GM19025 (cell line): ENCODE results near the gene EID2B.

Experiments used
- ATAC-seq: cut with Tn5 transposase; IDR thresholded peaks from one replicate; pipeline ENCODE4 v1.9.1; 2021; ENCODE audit warnings: mild to moderate bottlenecking, low read depth, moderate library complexity; ENCODE audit not compliant: unreplicated experiment

The EID2B gene, protein sequence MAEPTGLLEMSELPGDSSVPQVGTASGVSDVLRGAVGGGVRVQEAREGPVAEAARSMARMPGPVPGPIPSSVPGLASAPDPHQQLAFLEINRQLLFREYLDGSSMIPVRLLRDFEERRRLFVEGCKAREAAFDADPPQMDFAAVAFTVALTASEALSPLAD

DNA sequence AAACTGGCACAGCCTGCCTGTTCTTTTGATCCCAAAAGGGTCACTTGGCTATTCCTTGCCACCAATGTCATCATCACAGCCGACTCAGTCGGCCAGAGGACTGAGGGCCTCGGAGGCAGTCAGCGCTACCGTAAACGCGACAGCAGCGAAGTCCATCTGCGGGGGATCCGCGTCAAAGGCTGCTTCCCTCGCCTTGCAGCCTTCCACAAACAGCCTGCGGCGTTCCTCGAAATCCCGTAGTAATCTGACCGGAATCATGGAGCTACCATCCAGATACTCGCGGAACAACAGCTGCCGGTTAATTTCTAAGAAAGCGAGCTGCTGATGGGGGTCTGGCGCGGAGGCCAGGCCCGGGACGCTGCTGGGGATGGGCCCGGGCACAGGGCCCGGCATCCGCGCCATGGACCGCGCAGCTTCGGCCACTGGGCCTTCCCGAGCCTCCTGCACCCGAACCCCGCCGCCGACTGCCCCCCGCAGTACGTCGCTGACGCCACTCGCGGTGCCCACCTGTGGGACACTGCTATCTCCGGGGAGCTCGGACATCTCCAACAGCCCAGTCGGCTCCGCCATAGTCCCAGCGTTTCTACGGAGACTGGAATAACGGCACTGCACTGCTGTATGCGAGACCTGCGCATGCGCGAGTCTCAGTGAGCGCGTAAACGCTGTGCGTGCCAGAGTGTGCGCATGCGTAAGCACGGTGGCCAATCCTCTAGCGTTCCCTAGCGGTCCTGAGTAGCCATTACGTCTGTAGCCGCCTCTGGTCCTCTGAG lies at the start of gene EID2B:
EID2B (minus strand) TSS at position 620 of the 770 bp plus-strand sequence; CDS start at position 570, 50 bp downstream.
- peak; percentile 84 for ATAC-seq

DNA sequence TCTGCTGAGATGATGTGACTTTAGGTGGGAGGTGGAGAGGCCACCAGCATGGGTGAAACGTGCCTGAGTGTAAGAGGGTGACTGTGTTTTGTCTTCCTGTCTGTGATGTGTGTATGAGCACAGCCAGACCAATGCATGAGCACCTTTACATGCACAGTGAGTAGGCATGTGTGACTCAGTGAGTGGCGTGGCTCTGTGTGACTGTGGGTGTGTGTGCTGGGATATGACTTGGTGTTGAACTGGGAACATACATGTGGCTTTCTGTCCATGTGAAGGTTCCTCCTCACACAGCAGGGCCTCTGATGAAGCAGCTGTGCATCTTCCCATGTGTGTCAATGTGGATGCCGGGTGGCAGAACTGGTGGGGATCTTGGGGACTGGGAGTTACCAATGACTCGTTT lies 49.8 kb upstream of the EID2B start:
- ATAC-seq = no peak

DNA sequence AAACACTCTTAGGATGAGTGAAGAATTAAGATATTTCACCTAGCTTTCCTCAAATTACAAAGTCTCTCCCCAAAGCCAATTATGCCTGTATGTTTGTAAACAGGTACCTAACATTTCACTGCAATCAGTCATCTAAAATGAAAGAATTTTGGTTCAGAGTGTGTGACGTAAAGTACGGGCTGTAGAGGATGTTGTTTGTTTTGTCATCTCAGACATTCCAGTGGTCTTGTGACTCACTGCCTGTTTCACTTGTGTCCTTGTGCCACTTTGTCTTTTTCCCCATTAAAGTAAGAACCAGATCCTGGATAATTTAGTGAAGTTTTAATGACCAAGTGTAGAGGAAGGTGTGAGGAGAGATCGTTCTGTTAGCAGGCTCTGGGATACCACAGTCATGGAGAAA lies 36.0 kb upstream of the EID2B start:
- ATAC-seq = no peak

DNA sequence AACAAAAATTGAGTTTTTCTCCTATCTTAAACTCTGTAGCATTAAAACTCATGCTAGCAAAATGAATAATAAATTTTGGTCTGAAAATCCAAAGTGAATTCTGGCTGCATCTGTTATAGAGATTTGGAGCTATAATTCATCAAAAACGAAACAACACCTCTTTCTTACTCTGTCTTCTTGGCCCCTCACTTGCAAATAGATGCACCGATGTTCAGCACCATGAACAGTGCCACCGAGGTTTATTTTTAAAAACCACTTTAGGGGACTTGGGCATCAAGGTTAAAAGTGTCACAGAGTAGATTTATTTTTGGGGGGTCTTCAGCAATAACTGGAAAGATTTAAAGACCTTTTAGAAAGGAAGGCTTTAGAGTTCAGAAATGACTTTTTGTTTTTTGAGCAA lies 33.4 kb upstream of the EID2B start:
- ATAC-seq = no peak

DNA sequence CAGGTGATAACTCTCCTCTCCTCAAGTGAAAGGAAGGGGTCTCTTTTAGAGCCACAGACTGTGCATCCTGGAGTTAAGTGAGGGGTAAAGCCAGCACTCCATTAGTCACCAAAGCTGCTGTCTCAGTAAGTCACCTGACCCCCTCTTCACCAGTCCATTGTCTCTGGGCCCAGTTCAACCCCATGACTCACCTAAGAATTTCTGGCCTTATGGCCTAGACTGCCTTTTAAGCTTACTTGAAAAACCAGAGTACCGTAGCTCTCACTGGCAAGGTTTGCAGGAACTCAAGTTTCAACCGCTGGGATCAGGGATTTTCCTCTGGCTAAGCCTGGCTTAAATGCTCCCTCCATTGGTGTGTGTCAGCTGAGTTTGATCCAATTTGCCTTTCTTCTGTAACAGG lies 30.8 kb upstream of the EID2B start:
- no peak for ATAC-seq

DNA sequence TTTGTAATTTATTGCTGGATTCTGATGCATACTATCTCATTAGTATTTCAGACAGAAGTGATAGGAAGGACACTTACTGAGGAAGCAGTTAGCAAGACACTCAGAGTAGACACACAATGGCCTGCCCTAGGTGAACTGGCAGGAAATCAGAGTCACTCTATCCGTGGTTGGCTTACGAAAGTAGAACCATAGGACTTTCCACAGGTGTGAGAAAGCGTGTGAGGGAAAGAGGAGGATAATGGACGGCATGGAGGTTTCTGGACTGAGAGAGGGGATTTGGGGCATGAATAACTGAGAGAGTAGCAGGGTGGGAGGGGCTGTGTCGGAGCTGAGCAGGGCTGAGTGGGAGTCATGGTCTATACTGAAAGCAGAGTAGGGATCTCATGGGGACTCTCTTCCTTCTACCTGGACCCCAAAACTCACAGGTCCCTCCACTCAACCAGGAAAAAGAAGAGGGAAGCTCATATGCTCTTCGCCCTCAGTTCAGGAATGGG lies 26.0 kb upstream of the EID2B start:
- ATAC-seq = no peak

DNA sequence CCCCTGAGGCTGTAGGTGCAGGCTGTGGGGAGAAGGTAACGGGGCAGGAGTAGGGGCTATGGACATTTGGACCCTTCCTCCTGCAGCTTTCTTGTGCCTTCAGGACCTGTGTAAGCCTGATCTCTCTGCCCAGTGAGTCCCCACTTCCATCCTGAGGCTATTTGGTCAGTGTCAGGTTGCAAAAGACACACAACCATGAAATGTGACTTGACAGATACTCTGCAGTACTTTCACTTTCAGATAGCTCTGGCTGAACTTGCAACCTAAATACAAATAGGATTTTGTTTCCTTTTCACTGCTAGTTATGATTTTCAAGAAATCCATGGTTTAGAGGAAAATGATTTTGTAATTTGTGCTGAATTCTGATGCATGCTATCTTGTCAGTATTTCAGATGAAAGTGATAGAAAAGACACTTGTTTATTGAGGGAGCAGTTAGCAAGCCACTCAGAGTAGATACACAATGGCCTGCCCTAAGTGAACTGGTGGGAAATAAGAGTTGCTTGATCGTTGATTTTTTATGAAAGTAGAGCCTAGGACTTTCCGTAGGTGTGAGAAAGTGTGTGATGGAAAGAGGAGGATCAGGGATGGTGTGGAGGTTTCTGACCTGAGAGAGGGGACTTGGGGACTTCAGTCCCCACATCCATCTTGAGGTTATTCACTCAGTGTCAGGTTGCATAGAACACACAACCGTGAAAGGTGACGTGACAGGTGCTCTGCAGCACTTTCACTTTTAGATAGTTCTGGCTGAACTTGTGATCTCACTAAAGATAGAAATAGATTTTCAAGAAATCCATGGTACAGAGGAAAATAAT lies 25.4 kb upstream of the EID2B start:
- ATAC-seq = no peak

DNA sequence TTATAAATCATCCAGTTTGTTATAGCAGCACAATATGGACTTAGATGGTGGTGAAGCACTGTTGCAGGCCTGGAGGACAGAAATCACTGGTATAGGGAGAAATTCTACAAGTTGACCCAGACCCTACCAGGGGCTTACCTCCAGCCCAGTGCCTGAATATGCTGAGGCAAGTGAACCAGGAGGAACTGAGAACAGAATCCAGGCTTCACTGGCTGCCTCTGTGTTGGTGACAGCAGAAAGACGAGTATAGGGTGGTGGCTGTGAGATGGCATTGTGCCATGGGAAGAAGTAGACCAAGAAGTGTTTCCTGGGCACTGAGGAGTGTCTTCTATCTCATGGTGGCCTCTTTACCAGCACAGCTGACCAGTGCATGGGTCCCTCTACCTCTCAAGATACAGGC lies 23.2 kb upstream of the EID2B start:
- no peak for ATAC-seq

DNA sequence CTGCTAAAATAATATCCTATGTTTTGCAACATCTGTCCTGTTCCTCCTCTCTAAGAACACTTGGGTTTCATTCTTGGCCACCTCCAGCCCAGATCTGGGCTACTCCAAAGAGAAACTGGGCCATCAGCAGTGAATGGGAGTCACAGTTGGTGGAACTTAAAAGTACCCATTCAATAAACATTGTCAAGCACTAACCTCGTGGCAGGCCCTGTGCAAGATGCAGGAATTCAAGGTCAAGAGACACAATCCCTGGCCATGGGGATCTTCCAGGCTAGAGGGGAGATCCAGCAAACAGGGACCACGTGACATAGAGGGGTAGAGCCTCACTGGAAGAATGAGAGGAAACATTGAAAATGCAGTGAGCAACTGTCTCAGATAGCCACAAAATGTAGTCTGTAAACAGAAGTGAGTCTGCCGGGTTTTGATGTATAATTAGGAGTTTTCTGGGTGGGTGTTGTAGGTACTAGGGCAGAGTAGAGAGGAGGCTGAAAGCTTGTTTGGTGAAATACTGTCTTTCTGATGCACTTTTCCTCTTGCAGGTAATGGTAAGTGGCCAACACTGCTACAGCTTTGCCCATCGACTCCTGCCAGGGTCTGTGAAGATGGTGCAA lies 22.2 kb upstream of the EID2B start:
- ATAC-seq = no peak

DNA sequence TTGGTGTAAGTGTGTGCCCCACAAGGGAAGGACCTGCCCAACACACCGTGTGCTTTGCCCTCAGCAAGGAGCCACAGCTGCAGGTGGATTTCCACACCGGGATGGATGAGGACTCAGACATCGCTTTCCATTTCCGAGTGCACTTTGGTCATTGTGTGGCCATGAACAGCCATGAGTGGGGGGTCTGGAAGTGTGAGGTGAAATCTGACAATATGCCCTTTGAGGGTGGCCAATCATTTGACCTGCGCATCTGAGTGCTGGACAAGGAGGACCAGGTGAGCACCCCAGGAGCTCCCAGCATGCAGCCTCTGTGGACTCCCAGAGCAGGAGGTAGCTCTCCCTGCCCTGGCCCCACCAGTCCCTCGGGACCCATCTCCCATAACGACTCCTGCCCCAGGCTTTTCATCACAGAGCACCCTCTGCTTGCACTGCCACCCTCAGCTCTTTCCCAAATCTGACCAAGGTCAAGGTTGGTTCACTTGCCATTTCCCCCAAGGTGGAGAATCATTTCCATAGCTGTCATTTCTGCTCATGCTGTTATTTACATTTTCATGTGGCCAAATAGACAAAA lies 20.5 kb upstream of the EID2B start:
- no peak for ATAC-seq

DNA sequence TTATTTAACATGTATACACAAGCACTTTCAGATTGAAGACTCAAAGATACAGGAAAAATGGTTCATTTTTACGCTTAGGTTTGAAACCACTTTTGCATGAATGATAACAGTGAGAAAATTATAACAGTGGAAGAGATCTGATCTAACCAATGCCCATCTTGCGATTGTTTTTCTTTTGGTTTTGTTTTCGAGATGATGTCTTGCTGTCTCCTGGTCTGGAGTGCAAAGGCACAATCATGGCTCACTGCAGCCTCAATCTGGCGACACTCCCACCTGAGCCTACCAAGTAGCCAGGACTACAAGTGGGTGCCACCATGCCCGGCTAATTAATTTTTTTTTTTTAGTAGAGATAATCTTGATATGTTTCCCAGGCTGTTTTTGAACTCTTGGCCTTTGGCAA lies 17.5 kb upstream of the EID2B start:
- ATAC-seq = no peak

DNA sequence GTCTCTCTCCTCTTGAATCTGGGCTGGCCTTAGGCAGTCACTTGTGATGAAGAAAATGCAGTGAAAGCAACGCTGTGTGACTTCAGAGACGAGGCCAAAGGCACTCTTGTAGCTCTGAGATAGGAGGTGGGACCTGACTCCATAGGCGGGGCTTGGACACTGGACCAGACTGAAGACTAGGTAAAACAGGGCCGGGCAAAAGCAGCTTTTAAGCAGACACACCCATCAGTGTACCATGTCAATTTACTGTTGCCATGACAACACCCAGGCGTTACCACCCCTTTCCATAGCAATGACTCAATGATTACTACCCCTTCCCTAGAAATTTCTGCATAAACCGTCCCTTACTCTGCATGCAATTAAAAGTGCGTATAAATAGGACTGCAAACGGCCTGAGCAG lies 13.9 kb upstream of the EID2B start:
- ATAC-seq = no peak

DNA sequence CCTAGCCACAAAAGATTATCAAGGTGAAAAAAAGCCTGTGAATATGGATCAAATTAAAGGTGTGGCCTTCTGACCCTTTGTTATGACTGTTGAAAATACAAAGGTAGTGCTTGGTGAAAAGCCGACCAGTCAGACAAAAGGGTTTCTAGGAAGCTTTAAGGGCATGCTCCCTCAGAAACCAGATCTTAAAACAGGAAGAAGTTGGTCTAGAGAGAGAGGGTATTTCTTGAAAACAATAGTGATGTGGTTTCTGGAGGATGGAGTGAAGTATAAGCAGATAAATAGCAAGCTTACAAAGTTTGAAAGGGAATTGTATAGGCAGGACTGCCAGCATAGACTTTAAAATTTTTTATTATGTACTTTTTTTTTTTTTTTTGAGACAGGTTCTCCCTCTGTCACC lies 12.3 kb upstream of the EID2B start:
- ATAC-seq = no peak

DNA sequence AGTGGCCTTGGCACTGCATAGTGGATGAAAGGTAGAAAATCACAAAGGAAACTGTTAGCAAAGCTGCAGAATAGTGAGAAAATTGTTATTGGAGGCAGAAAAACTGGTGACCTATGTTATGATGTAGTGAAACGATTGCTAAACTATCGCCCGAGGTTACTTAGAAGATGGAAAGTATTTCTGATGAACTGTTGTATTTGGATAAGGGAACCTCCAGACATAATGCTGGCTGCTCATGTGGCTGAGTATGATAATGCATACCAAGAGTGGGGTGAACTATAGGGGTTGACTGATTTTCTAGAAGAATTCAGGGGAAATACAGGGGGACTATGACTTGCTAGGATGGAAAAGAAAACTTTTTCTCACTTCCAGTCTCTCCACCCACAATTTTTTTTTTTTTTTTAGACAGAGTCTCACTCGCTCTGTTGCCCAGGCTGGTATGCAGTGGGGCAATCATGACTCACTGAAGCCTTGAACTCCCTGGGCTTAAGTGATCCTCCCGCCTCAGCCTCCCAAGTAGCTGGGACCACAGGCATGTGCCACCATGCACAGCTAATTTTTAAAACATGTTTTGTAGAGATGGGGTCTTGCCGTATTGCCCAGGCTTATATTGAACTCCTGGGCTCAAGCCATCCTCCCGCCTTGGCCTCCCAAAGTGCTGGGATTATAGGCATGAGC lies 11.7 kb upstream of the EID2B start:
- no peak for ATAC-seq

DNA sequence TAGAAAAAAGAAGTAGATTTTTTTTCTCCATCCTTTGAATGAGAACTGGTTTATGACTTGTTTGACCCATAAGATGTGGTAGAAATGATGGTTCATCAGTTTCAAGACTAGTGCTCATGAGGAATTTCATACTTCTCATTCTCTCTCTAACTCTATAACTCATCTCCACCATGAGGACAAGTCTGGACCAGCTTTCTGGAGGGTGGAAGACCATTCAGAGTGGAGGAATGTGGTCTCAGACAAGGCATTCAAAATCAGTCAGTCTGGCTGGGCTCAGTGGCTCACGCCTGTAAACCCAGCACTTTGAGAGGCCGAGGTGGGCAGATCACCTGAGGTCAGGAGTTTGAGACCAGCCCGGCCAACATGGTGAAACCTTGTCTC lies 10.8 kb upstream of the EID2B start:
- ATAC-seq = no peak

DNA sequence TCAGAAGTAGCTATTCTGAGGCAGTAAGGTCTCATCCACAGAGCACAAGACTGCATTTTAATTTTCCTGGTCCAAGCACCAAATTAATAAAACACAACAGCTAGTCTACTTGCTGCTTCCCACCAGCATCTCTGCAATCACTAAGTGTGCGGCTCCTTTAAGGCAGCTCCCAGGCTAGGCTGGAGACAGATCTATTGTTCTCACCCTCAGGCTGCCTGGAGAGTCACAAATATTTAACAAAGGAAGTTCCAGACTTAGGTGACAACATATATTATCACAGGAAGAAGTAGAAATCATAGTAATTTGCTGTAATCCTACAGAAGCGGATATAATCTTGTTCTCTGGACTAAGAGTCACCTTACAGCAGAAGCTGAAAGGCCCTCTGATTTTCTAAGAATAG lies 9.6 kb upstream of the EID2B start:
- no peak for ATAC-seq

DNA sequence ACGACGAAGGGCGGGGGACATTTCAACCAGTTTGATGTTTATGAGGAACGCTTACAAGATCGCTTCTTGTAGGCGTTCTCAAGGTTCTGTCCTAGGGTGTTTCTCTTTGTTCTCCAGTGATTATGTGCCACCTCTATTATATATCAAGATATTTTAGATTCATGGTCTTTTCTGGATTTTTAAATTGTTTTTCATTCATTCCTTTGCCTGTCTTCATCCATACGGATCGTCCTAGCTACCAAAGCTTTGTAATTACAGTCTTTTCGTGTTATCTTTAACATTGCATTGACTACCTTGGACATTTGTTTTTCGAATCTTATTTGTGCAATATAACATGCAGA lies 7.7 kb upstream of the EID2B start:
- ATAC-seq = no peak

DNA sequence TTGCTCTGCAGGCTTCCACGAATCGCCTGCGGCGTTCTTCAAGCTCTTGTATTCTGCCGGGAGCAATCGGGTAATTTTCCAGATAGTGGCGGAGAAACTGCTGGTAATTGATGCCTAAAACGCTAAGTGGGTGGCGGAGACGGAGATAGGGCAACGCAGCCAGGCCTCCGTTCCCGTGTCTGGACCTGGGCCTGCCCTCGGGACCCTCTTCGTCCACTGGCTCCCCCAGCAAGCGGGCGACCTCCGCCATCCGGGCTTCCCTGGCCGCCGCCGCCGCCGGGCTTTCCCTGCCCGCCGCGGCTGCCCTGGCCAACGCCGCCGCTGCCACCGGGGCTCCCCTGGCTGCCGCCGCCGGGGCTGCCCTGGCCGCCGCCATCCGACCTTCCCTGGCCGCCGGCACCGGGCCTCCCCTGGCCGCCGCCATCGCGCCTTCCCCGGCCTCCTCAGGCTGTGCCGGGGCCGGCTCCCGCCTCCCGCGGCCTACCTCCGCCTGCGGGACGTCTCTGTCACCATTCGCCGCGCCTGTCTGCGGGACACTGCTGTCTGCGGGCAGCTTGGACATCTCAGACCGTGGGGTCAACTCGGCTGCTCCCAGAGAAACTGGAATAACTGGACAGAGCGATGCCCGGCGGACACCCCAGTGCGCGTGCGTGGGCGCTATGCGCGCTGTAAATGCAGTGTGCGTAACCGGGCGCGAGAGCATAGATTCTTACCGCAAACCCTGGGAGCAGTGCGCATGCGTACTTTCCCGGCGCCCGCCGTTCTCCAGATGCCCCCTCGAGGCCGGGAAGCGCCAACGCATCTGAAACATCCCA lies 7.1 kb upstream of the EID2B start, which contains the start of gene EID2:
EID2 (minus strand) TSS at position 644 of the 815 bp plus-strand sequence; CDS start at position 562, 82 bp downstream.
- ATAC-seq = peak; percentile 77

DNA sequence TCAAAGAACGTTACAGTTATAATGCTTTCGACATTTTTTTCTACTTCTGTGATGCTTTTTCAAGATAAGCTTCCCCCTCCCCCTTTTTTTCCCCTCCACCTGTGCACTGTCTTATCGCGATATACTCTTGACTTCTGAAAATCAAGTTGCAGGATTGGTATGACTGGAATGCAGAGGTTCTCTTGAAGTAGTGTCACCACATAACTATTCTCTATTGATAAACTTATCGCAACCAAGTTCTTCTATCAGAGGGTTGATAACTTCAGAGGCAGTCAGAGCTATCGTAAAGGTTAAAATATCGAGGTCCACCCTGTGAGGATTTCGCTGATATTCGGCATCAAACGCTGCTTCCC lies 6.5 kb upstream of the EID2B start:
- ATAC-seq = no peak
